HFFc6 (cell line): ENCODE data around the gene EMX1. TPM values are rescaled to one million over a fixed set of nuclear protein-coding genes. Genes with fewer than 3 reads are reported as not detected.

ENCODE experiments used
- DNase-seq: peaks from one replicate; pipeline ENCODE4 v3.0.0-alpha.2; 2018
- H3K27ac Mint-ChIP-seq: 2 replicates; pipeline ENCODE4 v1.8.0; 2020; ENCODE audit warnings: mild to moderate bottlenecking, mixed read lengths
- H3K27me3 Mint-ChIP-seq: 2 replicates; pipeline ENCODE4 v1.8.0; 2021; ENCODE audit warnings: mild to moderate bottlenecking, moderate library complexity, mixed read lengths; ENCODE audit not compliant: insufficient read depth
- H3K36me3 Mint-ChIP-seq: 2 replicates; pipeline ENCODE4 v1.8.0; 2021; ENCODE audit warnings: low read depth, mixed read lengths
- H3K4me1 Mint-ChIP-seq: 2 replicates; pipeline ENCODE4 v1.8.0; 2020; ENCODE audit warnings: low read depth, mixed read lengths
- H3K4me3 Mint-ChIP-seq: 2 replicates; pipeline ENCODE4 v1.8.0; 2020; ENCODE audit warnings: mild to moderate bottlenecking, moderate library complexity, mixed read lengths
- H3K9me3 Mint-ChIP-seq: 2 replicates; pipeline ENCODE4 v1.8.0; 2020; ENCODE audit warnings: mild to moderate bottlenecking, mixed read lengths
- CTCF ChIP-seq: fragments of 200-600 bp; sonication (generic); IDR thresholded peaks from 2 replicates; pipeline ENCODE4 v1.5.0; 2021; ENCODE audit warnings: antibody characterized with exemption, mild to moderate bottlenecking
- total RNA-seq, 6 experiments: library from RNA; stranded (reverse); fragmentation: NEBNext Ultra II Directional; extraction: Animal tissue kit (Norgen Biotek cat#: 25700); gene quantifications; 2 replicates in 1 of 6; 3 replicates in 5 of 6; pipeline ENCODE4 v1.2.3, GENCODE V29; 2021

EMX1 gene
- total RNA-seq, 6 experiments from 2014 or later, result not detected

- Mint-ChIP-seq H3K36me3 (no peaks in the 10 kb centered on the region), H3K9me3 (no peaks in the 10 kb centered on the region), H3K27ac (no peak overlapping the region), H3K4me3 (no peak overlapping the region), H3K4me1 (no peaks in the 10 kb centered on the region), H3K27me3 (peaks cover 1% of the 10 kb centered on the region)
- no peak for DNase-seq
- TF ChIP-seq CTCF, result no peak
Measured at GRCh38 chr2:72965770-72966450, 48.6 kb downstream of the EMX1 start.

GRCh38 chr2:72968286-72968685 lies 51.0 kb downstream of the EMX1 start:
- no peaks in the 10 kb centered on the region for H3K36me3 Mint-ChIP-seq
- no peak for TF ChIP-seq CTCF
- no peak overlapping the region for H3K4me3 Mint-ChIP-seq
- no peaks in the 10 kb centered on the region for H3K9me3 Mint-ChIP-seq
- H3K27ac Mint-ChIP-seq, result no peak overlapping the region
- H3K4me1 Mint-ChIP-seq, result no peaks in the 10 kb centered on the region
- peaks cover 1% of the 10 kb centered on the region for H3K27me3 Mint-ChIP-seq
- DNase-seq, result no peak

DNA sequence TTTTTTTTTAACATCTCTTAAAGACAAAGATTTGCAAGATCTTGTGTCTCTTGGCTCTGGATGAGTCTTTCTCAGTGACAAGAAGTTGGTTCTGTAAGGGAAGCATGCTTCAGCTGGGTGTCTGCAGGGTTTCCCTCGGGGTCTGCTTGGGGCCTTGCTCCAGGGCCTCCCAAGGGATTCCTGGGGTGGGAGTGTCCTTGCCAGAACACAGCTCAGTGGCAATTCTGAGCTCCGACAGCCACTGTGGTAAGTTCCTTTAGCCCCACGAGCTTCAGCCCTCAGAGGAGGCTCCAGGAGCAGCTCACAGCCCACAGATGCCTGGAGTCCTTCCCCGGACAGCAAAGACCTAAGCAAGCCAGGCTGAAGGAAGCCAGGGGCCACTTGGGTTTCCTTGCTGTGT lies 52.4 kb downstream of the EMX1 start:
- no peak for TF ChIP-seq CTCF
- no peak for DNase-seq
- H3K4me1 Mint-ChIP-seq, result no peaks in the 10 kb centered on the region

DNA sequence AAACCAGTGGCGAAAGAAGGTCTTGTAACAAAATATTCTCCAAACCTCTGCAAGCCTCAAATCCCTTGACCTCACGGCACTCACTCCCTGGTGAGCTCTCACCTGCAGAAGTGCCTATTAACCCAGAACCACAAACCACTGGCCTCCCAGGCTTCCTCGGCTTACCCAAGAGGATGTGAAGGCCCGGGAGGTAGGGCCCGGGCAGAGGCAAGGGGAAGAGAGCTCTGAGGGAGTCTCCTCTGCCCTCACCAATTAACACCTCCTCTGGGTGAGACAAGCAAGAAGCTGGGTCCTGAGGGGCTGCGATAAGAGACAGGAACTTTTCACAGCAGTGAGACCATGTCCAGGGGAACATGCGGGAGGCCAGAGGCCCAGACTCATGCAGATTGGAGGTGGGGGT lies 53.7 kb downstream of the EMX1 start:
- H3K27me3 Mint-ChIP-seq, result no peaks in the 10 kb centered on the region; the same call in 1 of the 2 replicates
- no peak overlapping the region for H3K4me3 Mint-ChIP-seq
- no peaks in the 10 kb centered on the region for H3K4me1 Mint-ChIP-seq
- H3K36me3 Mint-ChIP-seq, result no peaks in the 10 kb centered on the region
- H3K27ac Mint-ChIP-seq, result no peak overlapping the region
- DNase-seq, result no peak
- no peaks in the 10 kb centered on the region for H3K9me3 Mint-ChIP-seq
- TF ChIP-seq CTCF, result no peak

More for the DNA sequence above, 52.4 kb downstream of the EMX1 start:
- no peak overlapping the region for H3K27ac Mint-ChIP-seq
- H3K4me3 Mint-ChIP-seq, result no peak overlapping the region
- H3K9me3 Mint-ChIP-seq, result no peaks in the 10 kb centered on the region
- no peaks in the 10 kb centered on the region for H3K36me3 Mint-ChIP-seq
- H3K27me3 Mint-ChIP-seq, result no peaks in the 10 kb centered on the region; the same call in none of the 2 replicates

- H3K27ac Mint-ChIP-seq, result no peak overlapping the region
- no peak for TF ChIP-seq CTCF
- no peaks in the 10 kb centered on the region for H3K9me3 Mint-ChIP-seq
- H3K4me3 Mint-ChIP-seq, result no peak overlapping the region
- H3K4me1 Mint-ChIP-seq, result no peaks in the 10 kb centered on the region
- no peaks in the 10 kb centered on the region; the same call in 1 of the 2 replicates for H3K27me3 Mint-ChIP-seq
- no peak for DNase-seq
- no peaks in the 10 kb centered on the region for H3K36me3 Mint-ChIP-seq
Measured at GRCh38 chr2:72972352-72973136, 55.2 kb downstream of the EMX1 start.
